Measurements from ENCODE around the gene SDK1.

The SDK1 gene

DNA sequence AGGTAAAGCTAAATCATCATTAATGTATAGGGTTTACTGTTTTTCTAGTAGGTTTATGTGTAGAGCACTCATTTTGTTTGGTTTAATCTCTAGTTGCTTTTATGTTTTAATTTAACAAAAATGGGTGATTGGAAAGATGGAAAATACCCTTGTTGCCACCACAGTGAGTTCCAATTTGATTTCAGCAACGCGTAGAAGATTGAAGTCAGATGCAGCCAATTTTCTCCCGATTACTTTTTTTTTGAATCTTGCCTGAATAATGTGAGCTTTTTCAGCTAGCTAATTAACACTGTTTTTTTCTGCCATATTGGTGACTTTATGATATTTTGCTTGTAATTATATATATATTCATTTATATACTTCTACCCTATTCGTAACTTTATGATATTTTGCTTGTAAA lies 293.8 kb downstream of the SDK1 start:
- no peak for DNase-seq

DNA sequence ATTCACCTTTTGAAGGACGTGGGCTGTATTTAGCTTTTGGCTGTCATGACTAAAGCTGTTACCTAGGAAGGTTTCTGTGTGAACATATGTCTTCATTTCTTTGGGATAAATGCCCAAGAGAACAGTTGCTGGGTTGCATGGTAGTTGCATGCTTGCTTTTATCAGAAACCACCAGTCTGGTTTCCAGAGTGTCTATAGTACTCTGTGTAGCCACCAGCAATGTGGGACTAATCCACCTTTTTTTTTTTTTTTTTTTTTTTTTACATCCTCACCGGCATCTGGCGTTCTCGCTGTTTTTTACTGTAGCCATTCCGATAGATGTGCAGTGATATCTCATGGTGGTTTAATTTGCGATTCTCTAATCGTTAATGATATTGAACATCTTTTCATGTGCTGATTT lies 297.8 kb downstream of the SDK1 start:
- DNase-seq = no peak

DNA sequence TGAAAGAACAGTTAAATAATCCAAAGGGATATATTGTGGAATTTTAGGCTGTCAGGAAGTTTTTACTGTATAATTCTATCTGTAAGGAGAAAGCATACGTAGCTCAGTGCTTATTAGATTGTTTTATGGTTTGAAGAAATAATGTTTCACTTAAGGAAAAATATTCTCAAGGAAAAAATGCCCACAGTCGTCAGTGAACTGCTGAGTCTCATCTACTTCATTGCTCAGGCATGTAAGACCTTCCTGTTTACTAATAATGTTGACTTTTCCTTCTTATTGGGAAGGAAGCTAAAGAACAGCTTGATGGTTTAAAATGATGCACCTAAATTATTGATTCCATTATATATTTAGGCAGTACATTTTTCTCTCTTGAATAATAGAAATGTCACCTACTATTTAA lies 304.2 kb downstream of the SDK1 start:
- DNase-seq = no peak

DNA sequence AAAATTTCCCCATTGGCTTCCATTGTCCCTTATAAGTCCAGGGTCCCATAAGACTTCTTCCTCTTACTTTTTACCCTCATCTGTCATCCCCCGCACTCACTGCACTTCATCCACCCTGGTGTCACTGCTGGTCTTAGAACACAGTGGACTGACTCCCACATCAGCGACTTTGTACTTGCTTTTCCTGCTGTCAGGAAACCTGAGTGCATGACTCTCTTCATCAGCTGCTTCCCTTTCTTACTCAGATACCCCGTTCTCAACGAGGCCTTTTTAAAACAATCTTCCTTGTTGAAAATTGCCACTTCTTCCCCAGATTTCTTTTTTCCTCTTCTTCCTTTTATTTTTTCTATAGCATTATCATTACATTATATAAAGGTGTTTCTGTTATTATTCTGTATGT lies 305.4 kb downstream of the SDK1 start:
- no peak for DNase-seq

DNA sequence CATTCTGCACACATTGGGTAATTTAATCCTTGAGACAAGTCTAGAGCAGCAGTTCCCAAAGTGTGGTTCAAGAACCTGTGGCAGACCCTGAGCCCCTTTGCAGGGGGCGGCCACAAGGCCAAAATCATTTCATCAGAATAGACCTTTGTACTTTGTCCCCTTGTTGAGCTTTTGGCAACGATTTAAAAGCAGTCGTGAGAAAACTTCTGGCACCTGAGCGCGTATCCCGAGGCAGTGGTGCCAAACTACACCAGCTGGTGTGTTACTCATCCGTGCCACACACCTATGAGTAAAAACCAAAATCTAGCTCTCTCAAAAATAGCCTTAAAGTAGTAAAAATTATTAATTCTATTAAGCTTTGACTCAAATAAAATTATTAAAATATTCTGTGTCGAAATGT lies 306.8 kb downstream of the SDK1 start:
- no peak for DNase-seq

- DNase-seq = no peak
These were observed 315.3 kb downstream of the SDK1 start for GRCh38 chr7:3616306-3616705.

GRCh38 chr7:3630081-3630480 lies 329.0 kb downstream of the SDK1 start:
- no peak for DNase-seq

- no peak for DNase-seq
These were observed 333.3 kb downstream of the SDK1 start for GRCh38 chr7:3634396-3634795.

DNA sequence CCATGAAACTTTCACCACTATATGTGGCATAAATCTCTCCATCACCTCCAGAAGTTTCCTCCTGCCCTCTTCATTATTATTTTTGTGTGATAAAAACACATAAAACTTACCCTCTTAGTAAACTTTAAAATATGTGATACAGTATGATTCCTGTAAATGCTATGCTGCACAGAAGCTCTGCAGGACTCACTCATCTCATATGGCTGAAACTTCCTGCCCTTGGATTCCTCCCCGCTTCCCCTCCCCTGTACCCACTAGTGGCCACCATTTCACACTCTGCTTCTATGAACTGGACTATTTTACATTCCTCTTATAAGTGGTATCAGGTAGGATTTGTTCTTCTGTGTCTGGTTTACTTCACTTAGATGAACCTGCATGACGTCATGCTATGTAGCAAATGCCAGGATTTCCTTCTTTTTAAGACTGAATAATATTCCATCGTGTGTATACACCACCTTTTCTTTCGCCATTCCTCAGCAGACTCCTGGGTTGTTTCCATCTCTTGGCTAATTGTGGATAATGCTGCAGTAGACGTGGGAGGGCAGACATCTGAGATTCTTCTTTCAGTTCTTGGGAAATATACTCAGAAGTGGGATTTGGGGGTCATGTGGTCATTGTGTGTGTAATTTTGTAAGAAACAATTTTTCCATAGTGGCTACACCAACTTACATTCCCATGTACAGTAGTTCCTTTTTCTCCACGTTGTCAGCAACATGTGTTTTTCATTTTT lies 335.2 kb downstream of the SDK1 start:
- DNase-seq = no peak

DNA sequence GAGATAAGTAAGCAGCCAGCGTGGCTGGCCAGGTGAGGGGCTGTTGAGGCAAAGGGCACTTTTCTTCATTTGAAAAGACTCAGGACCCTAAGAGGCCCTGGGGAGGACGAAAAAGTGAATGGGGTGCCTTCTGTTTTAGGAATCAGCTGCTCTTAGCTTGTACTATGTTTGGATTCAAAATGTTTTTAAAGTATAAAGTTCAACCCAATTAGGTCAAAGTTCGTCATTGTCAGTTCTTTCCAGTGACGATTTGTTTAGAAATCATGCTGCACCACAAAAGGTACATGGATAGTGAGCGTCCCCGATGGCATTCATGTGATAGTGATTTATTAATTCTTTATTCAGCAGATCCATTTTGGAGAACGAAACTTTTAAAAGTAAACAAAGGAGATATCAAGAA lies 338.2 kb downstream of the SDK1 start:
- DNase-seq = no peak

DNA sequence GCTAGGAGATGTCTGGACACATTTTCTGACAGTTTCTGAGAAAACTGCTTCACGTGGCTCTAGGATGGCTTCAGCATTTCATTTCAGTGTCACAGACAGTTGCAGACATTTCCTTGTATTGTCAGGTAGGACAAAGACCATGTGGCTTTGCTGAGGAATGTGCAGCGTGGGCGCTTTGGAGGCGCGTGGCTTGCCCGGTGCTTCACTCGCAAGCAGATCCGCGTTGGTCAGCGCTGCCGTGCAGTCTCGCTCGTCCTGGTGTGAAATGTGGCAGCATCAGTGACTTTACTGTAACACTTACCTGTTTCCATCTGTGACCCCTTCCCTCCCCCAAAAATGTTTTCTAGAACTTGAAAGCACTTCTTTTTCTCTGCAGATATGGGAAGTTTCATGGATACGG lies 340.5 kb downstream of the SDK1 start:
- DNase-seq = no peak

GRCh38 chr7:3643091-3643490 lies 342.0 kb downstream of the SDK1 start:
- DNase-seq = no peak

- no peak for DNase-seq
These were observed 347.2 kb downstream of the SDK1 start for GRCh38 chr7:3648276-3648675.

- no peak for DNase-seq
These were observed 348.2 kb downstream of the SDK1 start for GRCh38 chr7:3649250-3649649.

- no peak for DNase-seq
These were observed 348.8 kb downstream of the SDK1 start for GRCh38 chr7:3649678-3650440.

- no peak for DNase-seq
These were observed 349.8 kb downstream of the SDK1 start for GRCh38 chr7:3650844-3651243.

DNA sequence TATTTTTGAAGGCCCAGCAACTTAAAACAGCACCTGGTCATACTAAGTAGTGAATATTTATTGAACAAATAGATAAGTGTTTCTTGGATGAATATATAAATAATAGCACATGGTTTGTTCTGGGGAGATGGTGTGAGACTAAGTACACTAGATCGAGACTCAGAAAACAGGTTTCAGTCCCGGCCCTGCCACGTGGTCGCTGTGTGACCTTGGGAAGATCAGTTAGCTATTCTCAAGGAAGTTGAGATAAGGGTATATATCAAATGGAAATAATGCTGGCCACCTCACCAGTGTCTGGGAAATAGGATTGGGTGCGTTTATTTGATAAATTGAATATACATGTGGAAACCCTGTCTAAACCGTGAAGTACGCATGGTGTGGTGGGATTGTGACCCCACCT lies 354.6 kb downstream of the SDK1 start:
- DNase-seq = no peak

DNA sequence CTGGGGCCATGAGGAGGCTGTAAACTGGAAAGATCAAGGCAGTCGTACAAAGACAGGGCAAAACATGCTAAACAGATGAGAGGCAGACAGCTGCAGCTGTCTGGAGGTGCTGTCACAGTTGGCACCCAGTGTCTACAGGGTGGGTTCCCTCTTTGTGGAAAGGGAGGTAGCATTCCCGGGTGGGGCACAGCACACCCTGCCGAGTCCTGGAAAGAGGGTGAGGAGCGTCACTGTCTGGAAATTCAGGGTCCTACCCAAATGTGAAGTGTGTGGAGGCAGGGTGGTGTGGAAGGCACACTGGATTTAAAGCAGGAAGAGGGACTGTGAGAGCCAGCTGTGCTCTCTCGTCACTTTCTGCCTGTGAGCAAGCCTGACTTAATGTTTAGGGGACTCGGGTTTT lies 356.2 kb downstream of the SDK1 start:
- no peak for DNase-seq

DNA sequence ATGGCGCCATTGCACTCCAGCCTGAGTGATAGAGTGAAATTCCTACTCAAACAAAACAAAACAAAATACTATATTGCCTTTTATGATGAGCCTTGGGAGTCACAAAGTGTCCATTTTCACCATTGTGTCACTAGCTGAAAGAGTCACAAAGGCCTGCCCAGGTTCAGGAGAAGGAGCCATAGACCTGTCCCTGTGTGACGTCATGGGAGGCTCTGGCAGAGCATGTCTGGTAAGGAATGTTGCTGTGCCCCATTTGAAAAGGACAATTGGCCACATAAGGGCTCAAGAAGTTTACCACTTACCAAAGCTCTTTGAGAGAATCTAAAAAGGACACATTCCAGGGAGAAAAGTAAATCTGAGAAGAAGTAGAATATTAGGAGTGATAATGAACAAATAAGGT lies 367.7 kb downstream of the SDK1 start:
- no peak for DNase-seq

GRCh38 chr7:3670898-3671297 lies 369.8 kb downstream of the SDK1 start:
- no peak for DNase-seq

- DNase-seq = no peak
These were observed 372.5 kb downstream of the SDK1 start for GRCh38 chr7:3673524-3673923.

DNA sequence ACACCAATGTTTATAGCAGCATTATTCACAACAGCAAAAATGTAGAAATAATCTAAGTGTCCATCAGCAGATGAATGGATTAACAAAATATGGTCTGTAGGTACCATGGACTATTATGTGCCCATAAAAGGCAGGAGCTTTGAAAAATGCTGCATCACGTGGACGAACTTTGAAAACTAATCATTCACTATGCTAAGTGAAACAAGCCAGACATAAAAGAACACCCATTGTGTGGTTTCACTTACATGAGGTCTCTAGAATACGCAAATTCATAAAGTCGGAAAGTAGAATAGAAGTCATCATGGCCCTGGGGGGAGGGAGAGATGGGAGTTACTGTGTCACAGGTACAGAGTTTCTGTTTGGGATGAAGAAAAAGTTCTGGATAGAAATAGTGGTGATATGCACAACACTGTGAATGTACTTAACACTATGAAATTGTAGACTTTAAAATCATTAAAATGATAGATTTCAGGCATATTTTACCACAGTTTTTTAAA lies 377.3 kb downstream of the SDK1 start:
- no peak for DNase-seq

DNA sequence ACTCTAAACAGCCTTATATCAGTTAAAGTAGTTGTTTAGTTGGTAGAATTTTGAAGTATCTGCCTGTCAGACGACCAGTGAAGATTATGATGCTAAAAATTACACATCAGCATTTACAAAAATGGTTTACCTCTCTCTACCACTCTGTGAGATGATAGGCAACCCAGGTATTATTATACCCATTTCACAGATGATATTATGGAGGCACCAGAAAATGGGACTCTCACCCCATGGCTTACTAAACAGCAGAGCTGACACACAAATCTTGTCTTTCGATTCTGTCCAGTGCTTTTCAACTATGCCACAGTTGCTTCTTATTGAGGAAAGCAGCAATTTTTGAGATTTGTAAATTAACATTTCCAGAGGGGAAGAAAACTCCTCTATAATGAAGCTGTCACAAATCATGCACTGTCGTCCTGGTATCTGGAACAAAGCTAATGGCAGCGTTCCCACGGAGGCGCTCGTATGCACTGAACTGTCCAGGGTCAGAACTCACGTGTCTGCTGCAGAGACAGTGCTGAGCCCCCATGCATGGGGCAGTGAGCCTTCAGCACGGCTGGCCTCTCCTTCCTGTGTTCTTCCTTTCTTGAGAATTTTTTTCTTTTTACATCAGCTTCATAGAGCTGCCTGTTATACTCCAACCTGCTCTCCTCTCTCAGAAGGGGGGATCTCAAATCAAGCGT lies 381.1 kb downstream of the SDK1 start:
- DNase-seq = no peak

Measured in inflammatory macrophage treated with lipopolysaccharide for 1 hour (primary cell).